Superior temporal gyrus (tissue), 1 donor: ENCODE measurements around the gene OXNAD1.

Source experiments
- DNase-seq: peaks from one replicate; pipeline ENCODE4 v3.0.0-alpha.2; 2016; ENCODE audit errors: extremely low spot score

Gene OXNAD1

GRCh38 chr3:16329036-16329825 is 64.2 kb downstream of the OXNAD1 start:
- no peak for DNase-seq

GRCh38 chr3:16329826-16330129 is 64.8 kb downstream of the OXNAD1 start:
- DNase-seq = no peak

GRCh38 chr3:16330351-16330750 is 65.3 kb downstream of the OXNAD1 start:
- no peak for DNase-seq

- no peak for DNase-seq
Observed at GRCh38 chr3:16331319-16331883, 66.4 kb downstream of the OXNAD1 start.

- DNase-seq = no peak
Observed at GRCh38 chr3:16332904-16333426, 68.0 kb downstream of the OXNAD1 start.

GRCh38 chr3:16334909-16335308 is 69.9 kb downstream of the OXNAD1 start:
- no peak for DNase-seq

GRCh38 chr3:16335333-16335732 is 70.3 kb downstream of the OXNAD1 start:
- no peak for DNase-seq

GRCh38 chr3:16335772-16336645 is 71.0 kb downstream of the OXNAD1 start:
- no peak for DNase-seq

GRCh38 chr3:16336825-16337224 is 71.8 kb downstream of the OXNAD1 start:
- DNase-seq = no peak

- DNase-seq = no peak
Observed at GRCh38 chr3:16337856-16338540, 73.0 kb downstream of the OXNAD1 start.

GRCh38 chr3:16338999-16339398 is 74.0 kb downstream of the OXNAD1 start:
- DNase-seq = peak; percentile 61

GRCh38 chr3:16343101-16343500 is 78.1 kb downstream of the OXNAD1 start:
- DNase-seq = no peak

- DNase-seq = no peak
Observed at GRCh38 chr3:16346413-16347081, 81.5 kb downstream of the OXNAD1 start.

GRCh38 chr3:16347548-16347947 is 82.5 kb downstream of the OXNAD1 start:
- DNase-seq = no peak

- DNase-seq = no peak
Observed at GRCh38 chr3:16349986-16350596, 85.1 kb downstream of the OXNAD1 start.

GRCh38 chr3:16350597-16351318 is 85.7 kb downstream of the OXNAD1 start:
- no peak for DNase-seq

GRCh38 chr3:16352428-16352827 is 87.4 kb downstream of the OXNAD1 start:
- DNase-seq = no peak

- DNase-seq = no peak
Observed at GRCh38 chr3:16354291-16354690, 89.3 kb downstream of the OXNAD1 start.
